ENCODE results near the gene TNFRSF12A.
"Not testable (repeated sequence)": the region's sequence is repeated elsewhere in the genome, so short reads cannot be mapped to it uniquely, and the experiment has no call there.

TNFRSF12A gene

DNA sequence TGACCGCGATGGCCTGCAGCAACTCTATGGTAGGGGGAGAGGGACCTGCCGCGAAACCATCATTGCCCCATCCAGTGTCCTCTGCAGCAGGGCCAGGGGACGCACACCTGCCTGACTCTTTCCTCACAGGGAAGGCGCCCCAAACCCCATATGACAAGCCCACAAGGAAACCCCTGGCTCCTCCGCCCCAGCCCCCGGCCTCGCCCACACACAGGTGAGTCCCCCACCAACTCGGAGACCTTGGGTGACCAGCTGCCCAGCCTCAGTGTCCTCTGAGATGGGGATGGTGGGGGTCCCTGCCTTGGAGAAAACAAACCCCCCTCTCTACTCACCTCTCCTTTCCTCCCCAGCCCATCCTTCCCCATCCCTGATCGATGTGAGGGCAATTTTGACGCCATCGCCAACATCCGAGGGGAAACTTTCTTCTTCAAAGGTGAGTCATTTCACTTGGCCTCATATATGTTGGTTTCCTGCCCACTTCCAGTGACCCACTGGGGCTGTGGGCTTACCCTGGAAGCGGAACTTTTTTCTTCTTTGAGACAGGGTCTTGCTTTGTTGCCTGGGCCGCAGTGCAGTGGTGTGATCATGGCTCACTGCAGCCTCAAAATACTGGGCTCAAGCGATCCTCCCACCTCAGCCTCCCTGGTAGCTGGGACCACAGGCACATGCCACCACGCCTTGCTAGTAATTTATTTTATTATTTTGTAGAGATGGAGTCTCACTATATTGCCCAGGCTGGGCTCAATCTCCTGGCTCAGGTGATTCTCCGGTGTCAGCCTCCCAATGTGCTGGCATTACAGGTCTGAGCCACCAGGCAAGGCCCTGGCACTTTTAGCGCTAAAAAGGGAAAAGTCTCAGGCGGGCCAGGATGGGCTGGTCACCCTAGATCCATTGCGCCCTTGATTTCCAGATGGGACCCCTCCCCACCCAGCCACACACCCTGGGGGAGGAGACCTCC lies 37.3 kb downstream of the TNFRSF12A start:
- DNase-seq = no peak
- intact Hi-C loops (cut with DNase I) = loop anchor here (2.0 kb wide), 1 partner anchor 69 kb away; no protein-coding TSS in a partner anchor

DNA sequence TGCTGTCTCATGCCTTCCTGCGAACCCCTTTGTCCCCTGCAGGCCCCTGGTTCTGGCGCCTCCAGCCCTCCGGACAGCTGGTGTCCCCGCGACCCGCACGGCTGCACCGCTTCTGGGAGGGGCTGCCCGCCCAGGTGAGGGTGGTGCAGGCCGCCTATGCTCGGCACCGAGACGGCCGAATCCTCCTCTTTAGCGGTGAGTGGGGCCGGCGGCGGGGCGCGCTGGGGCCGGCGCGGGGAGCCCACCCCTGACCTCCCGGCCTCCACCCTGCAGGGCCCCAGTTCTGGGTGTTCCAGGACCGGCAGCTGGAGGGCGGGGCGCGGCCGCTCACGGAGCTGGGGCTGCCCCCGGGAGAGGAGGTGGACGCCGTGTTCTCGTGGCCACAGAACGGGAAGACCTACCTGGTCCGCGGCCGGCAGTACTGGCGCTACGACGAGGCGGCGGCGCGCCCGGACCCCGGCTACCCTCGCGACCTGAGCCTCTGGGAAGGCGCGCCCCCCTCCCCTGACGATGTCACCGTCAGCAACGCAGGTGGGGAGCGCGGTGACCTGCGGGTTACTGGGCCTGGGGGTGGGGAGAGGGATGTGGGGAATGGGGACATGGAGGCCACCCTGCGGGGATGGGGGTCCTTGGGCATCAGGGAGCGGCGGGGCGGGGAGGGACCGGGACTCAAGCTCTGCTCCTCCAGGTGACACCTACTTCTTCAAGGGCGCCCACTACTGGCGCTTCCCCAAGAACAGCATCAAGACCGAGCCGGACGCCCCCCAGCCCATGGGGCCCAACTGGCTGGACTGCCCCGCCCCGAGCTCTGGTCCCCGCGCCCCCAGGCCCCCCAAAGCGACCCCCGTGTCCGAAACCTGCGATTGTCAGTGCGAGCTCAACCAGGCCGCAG lies 38.2 kb downstream of the TNFRSF12A start:
- intact Hi-C loops (cut with DNase I) = loop anchor here (2.0 kb wide), 1 partner anchor 68 kb away; no protein-coding TSS in a partner anchor

DNA sequence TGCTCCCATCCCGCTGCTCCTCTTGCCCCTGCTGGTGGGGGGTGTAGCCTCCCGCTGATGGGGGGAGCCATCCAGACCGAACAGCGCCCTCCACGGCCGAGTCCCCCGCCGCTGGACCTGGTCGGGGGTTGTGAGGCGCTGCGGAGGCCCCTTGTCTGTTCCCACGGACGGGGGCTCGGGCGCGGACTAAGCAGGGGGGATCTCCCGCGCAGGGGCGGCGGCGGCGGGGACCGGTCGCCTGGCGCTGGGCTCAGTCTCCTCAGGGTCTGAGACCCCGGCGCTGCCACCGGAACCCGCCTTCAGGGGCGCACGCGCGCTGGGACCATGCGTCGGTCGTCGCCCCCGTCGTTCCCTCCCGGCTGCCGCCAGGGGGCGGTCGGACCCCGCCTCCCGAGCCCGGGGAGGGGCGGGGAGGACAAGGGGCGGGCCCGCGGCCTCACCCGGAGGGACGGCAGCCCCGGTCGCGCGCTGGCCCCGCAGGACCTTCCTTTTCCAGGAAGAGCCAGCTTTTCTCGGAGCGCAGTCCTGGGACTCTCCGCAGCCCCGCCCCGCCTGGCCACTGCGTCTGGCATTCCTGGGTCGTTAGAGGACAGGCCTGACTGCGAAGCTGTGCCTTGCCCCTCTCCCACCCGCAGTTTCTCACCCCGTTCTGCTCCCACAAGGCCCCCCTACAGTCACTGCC lies 39.0 kb downstream of the TNFRSF12A start:
- intact Hi-C loops (cut with DNase I) = loop anchor here (2.0 kb wide), 1 partner anchor 68 kb away; no protein-coding TSS in a partner anchor
- DNase-seq = peak; percentile 15 to 90 (median 82)

More for the DNA sequence above, 38.2 kb downstream of the TNFRSF12A start:
- peak; percentile 17 to 80 (median 57) for DNase-seq

DNA sequence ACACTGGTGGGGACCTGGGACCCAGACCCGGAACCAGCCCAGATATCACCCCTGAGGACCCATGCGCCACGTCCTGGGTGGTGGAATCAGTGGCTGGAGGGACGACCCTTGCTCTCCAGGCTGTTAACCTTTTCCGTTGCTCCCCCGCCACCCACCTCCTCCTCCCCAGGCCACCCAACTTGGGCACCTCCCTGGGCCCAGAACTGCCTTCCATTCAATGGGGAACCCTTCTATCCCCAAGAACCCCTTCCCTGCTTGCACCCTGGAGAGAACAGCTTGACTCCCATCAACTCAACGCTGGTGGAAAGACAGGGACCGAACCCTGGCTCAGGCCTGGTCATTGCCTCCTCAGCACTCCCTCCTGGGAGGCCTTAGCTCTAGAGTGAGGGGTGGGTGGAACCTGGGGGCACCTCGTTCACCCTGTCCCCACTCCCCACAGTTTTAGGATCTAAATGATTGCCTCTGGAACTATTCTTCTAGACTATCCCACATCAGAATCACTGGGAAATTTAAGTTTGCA lies 39.6 kb downstream of the TNFRSF12A start:
- intact Hi-C loops (cut with DNase I) = loop anchor here (2.0 to 5.0 kb wide), 2 partner anchors 58 to 67 kb away; no protein-coding TSS in a partner anchor
- no peak for DNase-seq

DNA sequence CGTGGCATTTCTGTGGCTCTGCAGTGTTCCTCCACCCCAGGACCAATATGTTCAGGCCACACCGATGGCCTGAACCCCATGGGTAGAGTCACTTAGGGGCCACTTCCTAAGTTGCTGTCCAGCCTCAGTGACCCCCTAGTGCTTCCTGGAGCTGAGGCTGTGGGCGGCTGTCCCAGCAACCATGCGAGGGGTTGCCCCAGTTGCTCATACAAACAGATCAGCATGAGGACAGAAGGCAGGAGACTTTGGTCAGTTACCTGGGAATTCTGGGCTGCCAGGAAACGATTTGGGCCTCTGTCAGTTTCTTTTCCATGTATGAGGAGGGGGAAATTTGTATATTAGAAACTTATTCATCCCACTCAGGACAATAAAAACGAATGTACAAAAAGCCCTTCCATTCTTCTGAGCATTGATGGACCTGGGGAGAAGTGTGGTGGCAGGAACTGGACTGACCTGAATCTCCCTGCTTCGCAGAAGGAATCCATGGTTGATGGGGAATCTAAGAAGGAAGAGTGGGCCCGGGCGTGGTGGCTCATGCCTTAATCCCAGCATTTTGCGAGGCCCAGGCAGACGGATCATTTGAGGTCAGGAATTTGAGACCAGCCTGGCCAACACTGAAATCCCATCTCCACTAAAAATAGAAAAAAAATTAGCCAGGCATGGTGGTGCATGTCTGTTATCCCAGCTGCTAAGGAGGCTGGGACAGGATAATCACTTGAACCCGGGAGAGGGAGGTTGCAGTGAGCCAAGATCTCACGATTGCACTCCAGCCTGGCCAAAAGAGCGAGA lies 40.4 kb downstream of the TNFRSF12A start:
- no peak for DNase-seq
- intact Hi-C loops (cut with DNase I) = loop anchor here (5.0 kb wide), 1 partner anchor 57 kb away; no protein-coding TSS in a partner anchor

DNA sequence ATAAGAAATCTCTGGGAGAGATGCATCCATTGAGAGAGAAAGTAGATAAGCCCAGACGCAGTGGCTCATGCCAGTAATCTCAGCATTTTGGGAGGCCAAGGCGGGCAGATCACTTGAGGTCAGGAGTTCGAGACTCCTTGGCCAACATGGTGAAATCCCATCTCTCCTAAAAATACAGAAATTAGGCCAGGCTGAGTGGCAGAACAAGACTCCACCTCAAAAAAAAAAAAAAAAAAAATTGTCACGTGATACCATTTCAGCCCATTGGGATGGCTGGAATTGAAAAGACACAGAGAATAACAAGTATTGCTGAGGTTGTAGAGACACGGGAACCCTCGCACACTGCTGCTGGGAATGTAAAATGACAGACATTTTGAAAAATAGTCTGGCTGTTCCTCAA lies 42.4 kb downstream of the TNFRSF12A start:
- intact Hi-C loops (cut with DNase I) = loop anchor here (5.0 kb wide), 1 partner anchor 55 kb away; no protein-coding TSS in a partner anchor
- no peak for DNase-seq

DNA sequence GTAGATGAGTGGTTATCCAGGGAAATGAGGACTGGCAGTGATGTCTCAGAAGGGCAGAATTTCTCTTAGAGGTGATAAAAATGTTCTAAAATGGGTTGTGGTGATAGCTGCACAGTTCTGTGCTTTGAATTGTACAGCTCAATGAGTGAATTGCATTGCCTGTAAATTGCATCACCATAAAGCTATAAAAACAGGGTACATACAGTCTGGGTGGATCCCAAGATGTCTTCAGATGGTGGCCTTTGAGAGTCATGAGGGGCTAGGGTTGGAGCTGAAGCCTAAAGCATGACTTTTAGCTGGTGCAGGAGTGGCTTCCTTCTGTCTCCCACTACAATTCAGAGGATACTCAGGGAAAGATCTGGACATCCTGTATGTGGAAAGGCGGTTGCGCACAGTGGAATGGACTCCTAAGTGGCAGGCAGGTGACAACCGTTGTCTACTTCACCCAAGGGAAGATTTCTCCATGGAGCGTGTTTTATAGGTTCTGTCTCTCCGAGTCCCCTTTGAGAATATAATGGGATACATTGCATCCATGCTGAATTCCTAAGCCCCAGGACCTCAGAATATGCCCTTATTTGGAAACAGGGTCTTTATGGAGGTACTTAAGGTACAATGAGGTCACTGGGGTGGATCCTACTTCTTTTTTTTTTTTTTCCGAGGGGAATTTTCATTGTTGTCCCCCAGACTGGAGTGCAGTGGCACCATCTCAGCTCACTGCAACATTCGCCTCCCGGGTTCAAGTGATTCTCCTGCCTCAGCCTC lies 43.6 kb downstream of the TNFRSF12A start:
- no peak for DNase-seq
- intact Hi-C loops (cut with DNase I) = loop anchor here (5.0 kb wide), 1 partner anchor 53 kb away; no protein-coding TSS in a partner anchor

DNA sequence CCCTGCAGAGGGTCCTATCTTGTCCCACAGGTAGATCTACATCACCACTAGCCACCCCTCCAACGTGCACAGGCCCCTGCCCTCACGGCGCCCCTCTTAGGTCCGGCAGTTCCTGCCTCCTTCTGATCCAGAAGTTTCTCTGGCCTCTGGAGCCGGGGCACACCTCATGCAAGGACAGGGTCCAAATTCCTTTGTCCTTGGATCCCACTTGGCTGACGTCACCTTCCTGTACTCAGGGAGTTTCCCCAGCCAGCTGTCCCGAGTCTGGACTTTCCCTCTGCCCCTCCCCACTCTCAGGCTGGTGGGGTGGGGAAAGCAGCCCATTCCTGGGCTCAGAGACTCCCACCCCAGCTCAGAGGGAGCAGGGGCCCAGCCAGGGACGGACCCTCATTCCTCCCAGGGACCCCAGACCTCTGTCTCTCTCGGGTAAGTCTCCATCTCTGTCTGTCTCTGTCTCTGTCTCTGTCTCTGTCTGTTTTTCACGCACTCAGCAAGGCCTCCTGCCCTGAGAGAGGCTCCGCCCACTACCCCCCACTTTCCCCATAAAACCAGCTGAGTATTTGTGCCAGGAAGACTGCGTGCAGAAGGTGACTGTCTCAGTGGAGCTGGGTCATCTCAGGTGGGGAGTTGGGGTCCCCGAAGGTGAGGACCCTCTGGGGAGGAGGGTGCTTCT lies 45.0 kb downstream of the TNFRSF12A start, which contains the start of gene IL32:
Gene IL32, plus strand, starts transcription at position 572 of the 673 bp plus-strand sequence. CDS start 172 bp downstream, outside the sequence.
- intact Hi-C loops (cut with DNase I) = no loop called here
- DNase-seq = no peak

DNA sequence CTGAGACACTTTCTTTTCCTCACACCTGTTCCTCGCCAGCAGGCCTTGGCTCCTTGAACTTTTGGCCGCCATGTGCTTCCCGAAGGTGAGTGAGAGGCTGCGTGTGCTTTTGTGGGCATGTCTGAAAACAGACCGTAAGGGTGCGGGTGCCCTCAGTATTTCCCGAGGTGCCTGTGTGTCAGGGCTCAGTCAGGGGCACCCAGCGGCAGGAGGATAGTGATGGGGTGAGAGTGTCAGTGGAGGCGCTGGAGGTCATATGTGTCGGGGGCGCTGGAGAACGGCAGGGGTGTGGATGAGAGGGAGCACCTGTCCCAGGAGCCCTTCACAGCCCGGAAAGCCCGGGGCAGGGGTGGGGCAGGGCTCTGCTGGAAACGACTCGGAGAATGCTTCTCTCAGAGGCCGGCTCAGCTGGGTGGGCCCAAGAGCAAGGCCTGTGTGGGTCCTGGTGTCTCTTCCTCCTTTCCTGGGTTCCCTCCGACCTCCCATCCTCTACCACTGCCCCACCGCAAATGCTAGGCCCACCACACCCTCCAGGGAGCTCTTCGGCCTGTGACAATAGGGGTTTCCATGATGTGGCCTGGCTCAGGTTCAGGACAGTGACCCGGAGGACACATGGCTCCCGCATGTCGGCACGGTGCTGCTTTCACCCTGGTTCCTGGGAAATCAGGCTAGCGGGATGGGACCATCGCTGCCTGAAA lies 45.7 kb downstream of the TNFRSF12A start:
- intact Hi-C loops (cut with DNase I) = no loop called here
- DNase-seq = no peak

DNA sequence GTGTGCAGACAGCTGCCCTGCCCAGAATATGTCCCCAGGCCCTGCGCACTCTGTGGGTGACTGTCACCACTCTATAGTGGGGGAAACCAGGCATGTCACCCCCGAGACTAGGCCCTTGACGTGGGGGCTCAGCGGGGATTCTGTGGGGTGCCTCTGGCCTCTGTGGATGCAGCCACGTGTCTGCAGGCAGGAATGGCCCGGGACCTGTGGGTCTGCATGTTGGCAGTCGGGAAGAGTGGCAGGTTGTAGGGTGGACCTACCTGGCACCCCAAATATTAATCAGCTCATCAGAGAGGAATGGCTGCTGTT lies 46.2 kb downstream of the TNFRSF12A start:
- intact Hi-C loops (cut with DNase I) = no loop called here
- no peak for DNase-seq

DNA sequence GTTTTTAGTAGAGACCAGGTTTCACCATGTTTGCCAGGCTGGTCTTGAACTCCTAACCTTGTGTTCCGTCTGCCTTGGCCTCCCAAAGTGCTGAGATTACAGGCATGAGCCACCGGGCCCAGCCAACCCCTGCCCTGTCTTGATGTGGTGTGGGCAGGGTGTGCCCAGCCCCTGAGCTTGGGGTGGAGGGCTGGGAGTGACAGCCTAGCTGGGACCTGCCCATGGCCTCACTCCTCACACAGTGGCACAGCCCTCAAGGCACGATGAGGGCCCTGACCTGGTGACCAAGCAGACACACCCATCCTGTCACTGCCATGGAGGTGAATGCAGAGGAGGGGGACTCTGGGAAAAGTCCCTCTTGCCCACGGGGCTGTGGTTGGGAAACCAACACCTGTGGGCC lies 48.3 kb downstream of the TNFRSF12A start:
- intact Hi-C loops (cut with DNase I) = no loop called here
- DNase-seq = no peak

DNA sequence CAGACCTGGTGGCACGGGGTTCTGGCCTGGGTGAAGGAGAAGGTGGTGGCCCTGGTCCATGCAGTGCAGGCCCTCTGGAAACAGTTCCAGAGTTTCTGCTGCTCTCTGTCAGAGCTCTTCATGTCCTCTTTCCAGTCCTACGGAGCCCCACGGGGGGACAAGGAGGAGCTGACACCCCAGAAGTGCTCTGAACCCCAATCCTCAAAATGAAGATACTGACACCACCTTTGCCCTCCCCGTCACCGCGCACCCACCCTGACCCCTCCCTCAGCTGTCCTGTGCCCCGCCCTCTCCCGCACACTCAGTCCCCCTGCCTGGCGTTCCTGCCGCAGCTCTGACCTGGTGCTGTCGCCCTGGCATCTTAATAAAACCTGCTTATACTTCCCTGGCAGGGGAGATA lies 49.0 kb downstream of the TNFRSF12A start:
- DNase-seq; intact Hi-C loops (cut with DNase I): not testable (repeated sequence)

DNA sequence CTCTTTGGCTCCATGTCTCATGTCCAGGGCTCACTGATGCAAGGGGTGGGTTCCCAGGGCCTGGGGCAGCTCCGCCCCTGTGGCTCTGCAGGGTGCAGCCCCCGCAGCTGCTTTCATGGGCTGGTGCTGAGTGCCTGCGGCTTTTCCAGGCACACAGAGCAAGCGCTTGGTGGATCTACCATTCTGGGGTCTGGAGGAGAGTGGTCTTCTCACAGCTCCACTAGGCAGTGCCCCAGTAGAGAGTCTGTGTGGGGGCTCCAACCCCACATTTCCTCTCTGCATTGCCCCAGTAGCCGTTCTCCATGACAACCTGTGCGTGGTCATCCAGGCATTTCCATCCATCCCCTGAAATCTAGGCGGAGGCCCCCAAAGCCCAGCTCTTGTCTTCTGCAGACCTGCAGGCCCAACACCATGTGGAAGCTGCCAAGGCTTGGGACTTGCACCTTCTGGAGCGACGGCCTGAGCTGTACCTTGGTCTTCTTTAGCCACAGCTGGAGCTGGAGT lies 50.5 kb downstream of the TNFRSF12A start:
- no peak for DNase-seq
- intact Hi-C loops (cut with DNase I) = no loop called here

DNA sequence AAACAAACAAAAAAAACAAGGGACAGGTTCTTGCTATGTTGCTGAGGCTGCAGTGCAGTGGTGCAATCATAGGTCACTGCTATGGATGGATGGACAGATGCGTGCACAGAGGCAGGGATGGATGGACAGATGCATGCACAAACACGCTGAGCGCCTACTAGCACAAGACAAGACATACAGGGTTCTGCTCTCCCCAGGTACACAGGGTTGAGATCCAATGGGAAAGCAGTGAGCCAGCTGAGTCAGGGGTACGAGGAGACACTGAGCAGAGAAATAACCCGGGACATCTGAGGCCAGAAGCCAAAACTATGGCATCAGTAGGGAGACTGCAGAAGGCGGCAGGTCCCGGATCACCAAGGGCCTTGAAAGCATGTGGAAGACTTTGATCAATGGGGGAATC lies 51.5 kb downstream of the TNFRSF12A start:
- no peak for DNase-seq
- intact Hi-C loops (cut with DNase I) = no loop called here

All from head of caudate nucleus (tissue), 42 donors.